A673 (cell line): Measurements from ENCODE around the gene TEX26.

Source experiments
- EZH2 ChIP-seq: fragments of 200-600 bp; sonication (generic); IDR thresholded peaks from 2 replicates; pipeline ENCODE4 v1.6.1; 2017; ENCODE audit warnings: borderline replicate concordance, low read depth, mild to moderate bottlenecking, mixed read lengths, antibody characterized with exemption, low read length; ENCODE audit not compliant: poor library complexity, severe bottlenecking
- TF ChIP-seq, protein P1 (sequence below): fragments of 300-800, 200-600 bp; sonication (generic); conservative IDR thresholded peaks from 2 replicates; pipeline ENCODE4 v1.5.1; 2017; ENCODE audit warnings: low read depth, mild to moderate bottlenecking, antibody characterized with exemption, low read length, moderate library complexity, mixed read lengths

DNA sequence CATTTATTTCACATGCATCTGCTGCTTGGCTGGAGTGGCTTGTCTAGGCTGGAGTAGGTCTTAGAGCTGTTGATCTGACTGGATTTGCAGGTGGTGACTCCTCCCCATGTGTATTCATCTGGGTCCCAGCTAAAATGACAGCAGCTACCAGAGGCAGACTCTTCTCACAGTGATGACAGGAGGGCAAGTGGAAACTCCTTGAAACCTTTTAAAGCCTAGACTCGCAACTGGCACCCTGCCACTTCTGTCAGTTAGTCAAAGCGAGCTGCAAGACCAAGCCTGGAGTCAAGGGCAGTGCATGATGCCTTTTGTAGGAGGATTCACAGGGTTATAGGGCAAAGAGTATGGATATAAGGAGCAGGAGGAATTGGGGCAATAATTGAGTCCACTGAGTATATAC is 65.2 kb downstream of the TEX26 start:
- TF ChIP-seq, protein P1, sequence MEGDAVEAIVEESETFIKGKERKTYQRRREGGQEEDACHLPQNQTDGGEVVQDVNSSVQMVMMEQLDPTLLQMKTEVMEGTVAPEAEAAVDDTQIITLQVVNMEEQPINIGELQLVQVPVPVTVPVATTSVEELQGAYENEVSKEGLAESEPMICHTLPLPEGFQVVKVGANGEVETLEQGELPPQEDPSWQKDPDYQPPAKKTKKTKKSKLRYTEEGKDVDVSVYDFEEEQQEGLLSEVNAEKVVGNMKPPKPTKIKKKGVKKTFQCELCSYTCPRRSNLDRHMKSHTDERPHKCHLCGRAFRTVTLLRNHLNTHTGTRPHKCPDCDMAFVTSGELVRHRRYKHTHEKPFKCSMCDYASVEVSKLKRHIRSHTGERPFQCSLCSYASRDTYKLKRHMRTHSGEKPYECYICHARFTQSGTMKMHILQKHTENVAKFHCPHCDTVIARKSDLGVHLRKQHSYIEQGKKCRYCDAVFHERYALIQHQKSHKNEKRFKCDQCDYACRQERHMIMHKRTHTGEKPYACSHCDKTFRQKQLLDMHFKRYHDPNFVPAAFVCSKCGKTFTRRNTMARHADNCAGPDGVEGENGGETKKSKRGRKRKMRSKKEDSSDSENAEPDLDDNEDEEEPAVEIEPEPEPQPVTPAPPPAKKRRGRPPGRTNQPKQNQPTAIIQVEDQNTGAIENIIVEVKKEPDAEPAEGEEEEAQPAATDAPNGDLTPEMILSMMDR: no peak
- TF ChIP-seq EZH2: no peak
